IPS-15b (cell line): ENCODE data around the gene ARID1B.

Experiments
- H3K27me3 ChIP-seq: one replicate; pipeline ENCODE4 v1.6.1; 2013; ENCODE audit warnings: low read length; ENCODE audit not compliant: control insufficient read depth, insufficient read depth
- H3K36me3 ChIP-seq: one replicate; pipeline ENCODE4 v1.6.1; 2013; ENCODE audit warnings: low read length; ENCODE audit not compliant: control insufficient read depth, insufficient read depth
- H3K4me1 ChIP-seq: one replicate; pipeline ENCODE4 v1.6.1; 2013; ENCODE audit warnings: mild to moderate bottlenecking, low read length; ENCODE audit not compliant: control insufficient read depth, insufficient read depth
- H3K4me3 ChIP-seq: one replicate; pipeline ENCODE4 v1.5.1; 2013; ENCODE audit warnings: low read depth, low read length
- H3K9ac ChIP-seq: one replicate; pipeline ENCODE4 v1.6.1; 2013; ENCODE audit warnings: low read depth, mild to moderate bottlenecking, low read length
- H3K9me3 ChIP-seq: one replicate; pipeline ENCODE4 v1.6.1; 2013; ENCODE audit warnings: mild to moderate bottlenecking, low read length; ENCODE audit not compliant: control insufficient read depth, insufficient read depth

The ARID1B gene

DNA sequence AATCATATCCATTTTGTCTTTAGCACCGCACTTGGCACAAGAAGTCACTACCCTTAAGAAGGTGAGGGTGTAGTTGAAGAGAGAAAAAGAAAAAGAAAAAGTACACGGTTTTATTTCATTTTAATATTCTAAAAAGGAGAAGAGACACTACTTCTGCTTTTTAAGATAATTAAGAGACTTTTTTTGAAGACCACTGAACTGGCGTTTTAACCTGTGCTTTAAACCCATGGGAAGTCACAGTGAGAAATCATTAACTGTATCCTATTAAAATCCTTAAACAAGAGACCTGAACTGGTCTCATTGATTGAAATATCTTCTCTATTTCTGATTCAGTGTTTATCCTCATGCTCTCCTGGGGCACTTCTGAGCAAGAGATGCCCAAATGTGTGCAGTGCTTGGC is 302.6 kb downstream of the ARID1B start:
- H3K4me3 ChIP-seq, result no peak overlapping the region
- no peak overlapping the region for H3K9ac ChIP-seq
- H3K36me3 ChIP-seq, result no peaks in the 10 kb centered on the region
- H3K9me3 ChIP-seq, result no peaks in the 10 kb centered on the region
- H3K27me3 ChIP-seq, result no peaks in the 10 kb centered on the region
- peaks cover 13% of the 10 kb centered on the region for H3K4me1 ChIP-seq

DNA sequence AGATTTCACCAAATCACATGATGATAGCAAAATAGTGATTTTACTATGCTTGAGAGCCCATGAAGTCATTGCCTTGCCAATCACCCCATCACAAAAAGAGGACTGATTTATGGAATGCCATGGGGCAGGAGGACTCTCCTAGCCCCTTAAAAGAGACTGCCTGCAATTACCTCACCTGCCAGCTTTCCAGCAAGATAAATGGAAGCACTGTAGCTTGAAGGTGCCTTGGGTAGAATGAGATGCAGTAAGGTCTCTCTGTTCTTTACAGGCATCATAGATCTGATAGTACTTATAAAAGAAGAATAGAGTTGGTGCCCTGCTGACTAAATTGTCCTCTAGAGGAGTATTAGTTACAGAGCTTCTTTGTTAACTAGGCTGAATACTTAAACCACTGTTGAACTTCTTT is 303.8 kb downstream of the ARID1B start:
- Histone ChIP-seq H3K36me3 (no peaks in the 10 kb centered on the region), H3K9me3 (no peaks in the 10 kb centered on the region), H3K27me3 (no peaks in the 10 kb centered on the region), H3K4me1 (peaks cover 13% of the 10 kb centered on the region), H3K9ac (no peak overlapping the region), H3K4me3 (no peak overlapping the region)

DNA sequence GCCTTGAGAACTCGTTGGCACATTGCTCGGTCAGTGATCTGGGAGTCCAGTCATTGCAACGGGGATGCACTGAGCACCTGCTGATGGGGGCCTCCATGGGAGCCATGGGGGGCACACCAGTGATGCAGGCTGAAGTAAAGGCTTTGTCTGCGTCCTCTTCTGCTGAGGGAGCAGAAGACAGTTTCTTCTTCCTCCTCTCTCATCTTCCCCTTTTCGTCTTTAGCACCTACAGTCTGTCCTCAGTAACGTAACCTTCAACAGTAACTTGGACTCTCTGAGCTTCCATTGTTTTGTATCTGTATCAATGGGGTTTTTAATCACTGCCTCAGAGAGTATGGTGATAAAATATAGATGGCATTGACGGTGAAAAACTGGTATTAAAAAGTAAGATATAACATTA is 306.2 kb downstream of the ARID1B start:
- Histone ChIP-seq H3K9me3 (no peaks in the 10 kb centered on the region), H3K36me3 (no peaks in the 10 kb centered on the region), H3K4me3 (no peak overlapping the region)

DNA sequence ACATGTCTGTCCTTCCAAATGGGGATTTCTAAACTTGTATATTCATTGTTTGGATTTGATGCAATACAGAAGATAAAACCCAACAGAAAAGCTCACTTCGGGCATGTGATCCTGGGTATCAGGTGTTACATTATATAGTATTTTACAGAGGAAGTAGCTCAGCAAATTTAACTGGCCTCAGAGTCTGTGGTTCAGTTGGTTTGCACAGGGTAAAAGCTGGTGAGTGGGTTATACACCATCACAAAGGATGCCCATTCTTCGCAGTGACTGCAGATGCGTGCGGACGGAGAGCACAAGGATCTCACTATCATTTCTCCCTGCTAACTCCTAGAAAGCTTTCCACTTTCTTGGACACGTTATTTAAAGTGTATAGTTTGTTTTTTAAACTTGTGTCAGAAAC is 309.5 kb downstream of the ARID1B start:
- Histone ChIP-seq H3K9ac (no peak overlapping the region), H3K36me3 (no peaks in the 10 kb centered on the region), H3K4me1 (peaks cover 26% of the 10 kb centered on the region), H3K27me3 (no peaks in the 10 kb centered on the region), H3K9me3 (no peaks in the 10 kb centered on the region), H3K4me3 (no peak overlapping the region)

More for the DNA sequence above, 306.2 kb downstream of the ARID1B start:
- Histone ChIP-seq H3K9ac (no peak overlapping the region), H3K27me3 (no peaks in the 10 kb centered on the region), H3K4me1 (peaks cover 5% of the 10 kb centered on the region)

DNA sequence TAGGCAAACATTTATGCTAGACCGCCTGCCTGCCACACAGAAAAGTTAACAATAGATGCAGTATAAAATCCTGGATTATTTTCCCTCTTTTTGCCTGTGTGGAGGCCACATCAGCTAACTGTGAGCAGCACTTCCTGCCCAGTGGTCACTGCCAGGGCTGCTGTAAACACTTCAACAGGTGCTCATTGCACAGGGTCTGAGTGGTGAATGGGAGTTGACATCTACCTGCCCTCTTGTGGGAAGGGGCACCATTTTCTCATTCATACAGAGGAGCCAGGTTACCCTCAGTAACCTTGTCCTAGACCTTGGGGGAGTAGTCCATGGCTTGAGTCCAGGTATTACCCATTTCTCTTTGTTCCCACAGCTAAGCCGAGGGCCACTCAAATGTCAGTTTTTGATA is 310.8 kb downstream of the ARID1B start:
- no peak overlapping the region for H3K9ac ChIP-seq

GRCh38 chr6:157088841-157089240 is 311.7 kb downstream of the ARID1B start:
- peaks cover 26% of the 10 kb centered on the region for H3K4me1 ChIP-seq
- no peak overlapping the region for H3K9ac ChIP-seq
- no peaks in the 10 kb centered on the region for H3K36me3 ChIP-seq
- H3K4me3 ChIP-seq, result no peak overlapping the region
- H3K9me3 ChIP-seq, result no peaks in the 10 kb centered on the region
- H3K27me3 ChIP-seq, result no peaks in the 10 kb centered on the region

More for the DNA sequence above, 310.8 kb downstream of the ARID1B start:
- Histone ChIP-seq H3K4me3 (no peak overlapping the region), H3K9me3 (no peaks in the 10 kb centered on the region), H3K4me1 (peaks cover 26% of the 10 kb centered on the region), H3K27me3 (no peaks in the 10 kb centered on the region), H3K36me3 (no peaks in the 10 kb centered on the region)

DNA sequence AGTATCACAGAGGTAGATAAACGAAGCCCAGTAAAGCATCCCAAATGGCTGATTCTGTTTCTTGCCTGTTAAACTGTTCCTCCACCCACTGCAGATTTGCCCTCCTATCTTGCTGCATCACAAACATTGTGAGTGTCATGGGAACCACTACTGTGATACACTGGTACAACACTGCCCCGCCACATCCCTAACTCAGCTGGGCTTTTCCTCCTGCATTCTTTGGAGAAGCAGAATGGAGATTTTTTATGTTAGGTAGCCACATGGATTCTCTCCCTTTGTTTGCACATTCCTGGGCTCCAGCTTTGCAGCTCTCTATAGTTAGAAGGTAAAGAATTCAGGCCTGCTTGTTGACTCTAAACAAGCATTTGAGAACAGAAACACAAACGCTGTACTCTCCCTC is 312.1 kb downstream of the ARID1B start:
- Histone ChIP-seq H3K9me3 (no peaks in the 10 kb centered on the region), H3K27me3 (no peaks in the 10 kb centered on the region), H3K36me3 (no peaks in the 10 kb centered on the region), H3K9ac (no peak overlapping the region), H3K4me3 (no peak overlapping the region), H3K4me1 (peaks cover 26% of the 10 kb centered on the region)

GRCh38 chr6:157089851-157090250 is 312.7 kb downstream of the ARID1B start:
- no peaks in the 10 kb centered on the region for H3K36me3 ChIP-seq
- peaks cover 26% of the 10 kb centered on the region for H3K4me1 ChIP-seq
- no peak overlapping the region for H3K9ac ChIP-seq
- no peak overlapping the region for H3K4me3 ChIP-seq
- H3K27me3 ChIP-seq, result no peaks in the 10 kb centered on the region
- H3K9me3 ChIP-seq, result no peaks in the 10 kb centered on the region

DNA sequence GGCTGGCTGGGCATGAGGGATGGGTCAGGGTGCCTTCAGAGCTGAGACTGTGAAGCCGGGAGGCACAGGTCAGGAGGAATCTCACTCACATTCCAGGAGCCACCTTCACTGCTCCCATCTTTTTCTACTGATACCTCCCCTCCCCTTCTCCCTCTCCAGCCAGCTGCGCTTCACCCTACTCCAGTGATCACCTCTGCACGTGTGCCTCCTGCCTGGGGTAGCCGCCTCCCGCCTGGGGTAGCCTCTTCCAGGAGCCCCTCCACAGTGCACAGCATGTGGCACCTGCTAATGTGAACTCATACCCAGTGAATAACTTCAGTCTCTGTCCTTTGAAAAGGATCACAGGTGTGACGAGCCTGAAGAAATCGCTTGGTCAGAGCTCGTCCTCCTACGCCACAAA is 313.6 kb downstream of the ARID1B start:
- Histone ChIP-seq H3K4me1 (peaks cover 26% of the 10 kb centered on the region), H3K36me3 (no peaks in the 10 kb centered on the region), H3K27me3 (no peaks in the 10 kb centered on the region), H3K9ac (no peak overlapping the region), H3K9me3 (no peaks in the 10 kb centered on the region), H3K4me3 (no peak overlapping the region)

- no peaks in the 10 kb centered on the region for H3K27me3 ChIP-seq
- no peaks in the 10 kb centered on the region for H3K36me3 ChIP-seq
- H3K9ac ChIP-seq, result no peak overlapping the region
- H3K4me1 ChIP-seq, result peaks cover 26% of the 10 kb centered on the region
- no peaks in the 10 kb centered on the region for H3K9me3 ChIP-seq
- no peak overlapping the region for H3K4me3 ChIP-seq
These were observed 314.1 kb downstream of the ARID1B start for GRCh38 chr6:157091243-157091642.

DNA sequence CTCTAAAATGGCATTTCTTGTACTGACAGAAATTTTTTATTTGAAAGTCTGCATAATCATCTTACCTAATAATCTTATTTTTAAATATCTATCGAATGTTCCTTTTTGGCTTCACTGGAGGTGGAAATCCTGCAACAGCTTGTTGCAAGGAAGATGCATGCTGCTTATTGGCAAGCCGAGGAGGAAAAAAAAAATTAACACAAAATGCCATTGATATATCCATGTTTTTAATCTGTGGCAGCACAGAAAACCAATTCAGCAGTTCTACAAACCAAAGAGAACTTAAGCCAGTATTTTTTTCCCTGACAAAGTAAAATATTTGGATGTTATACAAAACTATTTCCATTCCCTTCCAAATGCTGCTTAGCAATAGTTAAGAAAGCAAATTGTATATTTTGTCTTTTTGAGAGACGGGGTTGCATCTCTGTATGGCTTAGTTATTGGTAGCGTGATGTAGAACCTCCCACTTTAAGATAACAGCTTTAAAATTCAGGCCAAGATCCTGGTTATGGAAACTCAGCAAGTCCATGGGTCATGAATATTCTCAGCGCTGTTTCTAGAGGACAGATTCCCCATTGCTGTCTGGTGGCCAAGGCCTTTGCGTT is 314.8 kb downstream of the ARID1B start:
- Histone ChIP-seq H3K9ac (no peak overlapping the region), H3K9me3 (no peaks in the 10 kb centered on the region), H3K36me3 (no peaks in the 10 kb centered on the region), H3K4me1 (peaks cover 26% of the 10 kb centered on the region), H3K4me3 (no peak overlapping the region), H3K27me3 (no peaks in the 10 kb centered on the region)

DNA sequence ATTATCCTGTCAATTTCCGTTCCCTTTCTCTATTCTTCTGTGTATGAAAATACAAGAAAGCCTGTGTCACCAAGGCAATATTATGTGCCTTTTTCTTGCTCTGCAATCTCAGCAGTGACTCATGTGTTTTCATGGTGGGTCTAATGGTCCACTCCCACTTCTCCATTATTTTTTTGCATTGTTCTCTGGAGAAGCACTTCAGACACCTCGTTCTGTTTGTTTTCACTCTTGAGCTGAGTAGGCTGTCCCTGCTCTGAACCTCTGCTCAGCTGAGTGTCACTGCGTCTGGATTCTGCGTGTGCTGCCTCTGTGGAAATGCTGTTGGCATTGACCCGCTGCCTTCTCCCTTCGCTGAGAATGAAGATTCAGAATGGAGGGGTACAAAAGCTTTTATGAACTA is 315.6 kb downstream of the ARID1B start:
- Histone ChIP-seq H3K9me3 (no peaks in the 10 kb centered on the region), H3K36me3 (no peaks in the 10 kb centered on the region), H3K4me1 (peaks cover 26% of the 10 kb centered on the region), H3K27me3 (no peaks in the 10 kb centered on the region), H3K9ac (no peak overlapping the region), H3K4me3 (no peak overlapping the region)
